Common myeloid progenitor, CD34-positive (primary cell): ENCODE results near the gene FNBP1.

Experiments
- CTCF ChIA-PET: fragments of 350-600 bp; sonication (Branson Sonifier 250); formaldehyde crosslinking; loops from one replicate; lab custom pipeline; 2021; ENCODE audit warnings: antibody characterized with exemption; lab: Charles Lee
- POLR2A ChIA-PET: fragments of 350-600 bp; sonication (Branson Sonifier 250); formaldehyde crosslinking; loops from one replicate; lab custom pipeline; 2021; ENCODE audit warnings: antibody characterized with exemption; lab: Charles Lee
- DNase-seq, 3 donors: peaks; one replicate each; pipeline versions ENCODE4 v3.0.0 to v3.0.0-alpha.2; 2013
- H3K27ac ChIP-seq, 2 experiments: 1 replicate in 1 of 2; 2 replicates in 1 of 2; pipeline ENCODE4 v1.7.0; 2013; ENCODE audit warnings: inconsistent platforms in 2 of 2, low read length in 2 of 2, mild to moderate bottlenecking in 2 of 2, low read depth in 1 of 2, moderate library complexity in 1 of 2; ENCODE audit not compliant: severe bottlenecking in 2 of 2, insufficient read depth in 1 of 2, poor library complexity in 1 of 2
- H3K27me3 ChIP-seq, 5 experiments: replicated peaks in 2 of 5; 1 replicate in 3 of 5; 2 replicates in 2 of 5; pipeline versions ENCODE4 v1.6.1 to v1.7.0; 2013; ENCODE audit warnings: low read length in 4 of 5, mild to moderate bottlenecking in 2 of 5, moderate library complexity in 2 of 5, inconsistent platforms in 1 of 5; ENCODE audit not compliant: insufficient read depth in 5 of 5, control insufficient read depth in 4 of 5
- H3K36me3 ChIP-seq, 4 experiments: 1 replicate in 2 of 4; 2 replicates in 2 of 4; pipeline versions ENCODE4 v1.6.1 to v1.7.0; 2013; ENCODE audit warnings: low read length in 3 of 4, control low read depth in 1 of 4, mild to moderate bottlenecking in 1 of 4; ENCODE audit not compliant: control insufficient read depth in 4 of 4, insufficient read depth in 4 of 4
- H3K4me1 ChIP-seq, 4 experiments: 1 replicate in 3 of 4; 2 replicates in 1 of 4; pipeline versions ENCODE4 v1.6.1 to v1.7.1; 2013; ENCODE audit warnings: low read length in 3 of 4, mild to moderate bottlenecking in 3 of 4, control low read depth in 1 of 4, inconsistent platforms in 1 of 4, moderate library complexity in 1 of 4; ENCODE audit not compliant: control insufficient read depth in 4 of 4, insufficient read depth in 4 of 4; ENCODE audit errors: control extremely low read depth in 1 of 4
- H3K4me3 ChIP-seq, 7 experiments: 1 replicate in 4 of 7; 2 replicates in 3 of 7; pipeline versions ENCODE4 v1.5.1 to v1.7.0; 2013; ENCODE audit warnings: mild to moderate bottlenecking in 7 of 7, low read length in 6 of 7, moderate library complexity in 6 of 7, inconsistent platforms in 2 of 7, low read depth in 2 of 7, control low read depth in 1 of 7; ENCODE audit not compliant: insufficient read depth in 4 of 7, control insufficient read depth in 1 of 7; ENCODE audit errors: extremely low read depth in 1 of 7
- H3K9me3 ChIP-seq, 5 experiments: 1 replicate in 4 of 5; 2 replicates in 1 of 5; pipeline versions ENCODE4 v1.6.1 to v1.7.1; 2013; ENCODE audit warnings: low read length in 4 of 5, mild to moderate bottlenecking in 2 of 5, inconsistent platforms in 1 of 5, low read depth in 1 of 5, moderate library complexity in 1 of 5; ENCODE audit not compliant: control insufficient read depth in 4 of 5, insufficient read depth in 2 of 5; ENCODE audit errors: control extremely low read depth in 1 of 5
- WGBS: methylation state at CpG from one replicate; pipeline ENCODE4 v1.1.5; 2013; ENCODE audit not compliant: insufficient coverage; 5-methylcytosine and 5-hydroxymethylcytosine counted together

The FNBP1 gene

GRCh38 chr9:129907201-129907600 lies 135.8 kb downstream of the FNBP1 start:
- ChIA-PET CTCF (interaction anchor here (0.6 to 1.7 kb wide), 4 partner anchors 9 to 13 kb away, joined by 3 to 4 read pairs (median 3); no protein-coding TSS in a partner anchor), POLR2A (no interaction called here)
- Histone ChIP-seq H3K9me3 (no peaks in the 10 kb centered on the region), H3K36me3 (peaks cover 22 to 78% (median 47%) of the 10 kb centered on the region in 4 experiments), H3K4me3 (no peak overlapping the region), H3K27ac (no peak overlapping the region), H3K27me3 (no peaks in the 10 kb centered on the region), H3K4me1 (peaks cover 0 to 10% (median 5%) of the 10 kb centered on the region in 4 experiments)
- 100% methylated on average over 2 of the region's 4 CpGs for WGBS
- no peak for DNase-seq

- Histone ChIP-seq H3K27me3 (no peaks in the 10 kb centered on the region), H3K9me3 (no peaks in the 10 kb centered on the region), H3K27ac (no peak overlapping the region), H3K4me1 (peaks cover 0 to 9% (median 5%) of the 10 kb centered on the region in 4 experiments), H3K36me3 (peaks cover 26 to 79% (median 52%) of the 10 kb centered on the region in 4 experiments), H3K4me3 (no peak overlapping the region)
- ChIA-PET CTCF (interaction anchor here (1.2 to 1.7 kb wide), 5 partner anchors 8 to 19 kb away, joined by 3 to 4 read pairs (median 3); no protein-coding TSS in a partner anchor), POLR2A (no interaction called here)
- DNase-seq = no peak
- WGBS = 100% methylated on average over 2 of the region's 4 CpGs
Measured at GRCh38 chr9:129906298-129906697, 136.7 kb downstream of the FNBP1 start.

- 100% methylated on average over 3 of the region's 4 CpGs for WGBS
- CTCF ChIA-PET = interaction anchor here (1.3 to 2.1 kb wide), 3 partner anchors 20 to 33 kb away, joined by 3 to 8 read pairs (median 4); no protein-coding TSS in a partner anchor
- H3K9me3 ChIP-seq = no peaks in the 10 kb centered on the region
- no peaks in the 10 kb centered on the region for H3K27me3 ChIP-seq
- DNase-seq = no peak
- H3K4me3 ChIP-seq = no peak overlapping the region
- POLR2A ChIA-PET = no interaction called here
- H3K27ac ChIP-seq = no peak overlapping the region
- H3K36me3 ChIP-seq = peaks cover 30 to 87% (median 61%) of the 10 kb centered on the region in 4 experiments
- H3K4me1 ChIP-seq = no peaks in the 10 kb centered on the region
Measured at GRCh38 chr9:129904734-129905133, 138.3 kb downstream of the FNBP1 start.

DNA sequence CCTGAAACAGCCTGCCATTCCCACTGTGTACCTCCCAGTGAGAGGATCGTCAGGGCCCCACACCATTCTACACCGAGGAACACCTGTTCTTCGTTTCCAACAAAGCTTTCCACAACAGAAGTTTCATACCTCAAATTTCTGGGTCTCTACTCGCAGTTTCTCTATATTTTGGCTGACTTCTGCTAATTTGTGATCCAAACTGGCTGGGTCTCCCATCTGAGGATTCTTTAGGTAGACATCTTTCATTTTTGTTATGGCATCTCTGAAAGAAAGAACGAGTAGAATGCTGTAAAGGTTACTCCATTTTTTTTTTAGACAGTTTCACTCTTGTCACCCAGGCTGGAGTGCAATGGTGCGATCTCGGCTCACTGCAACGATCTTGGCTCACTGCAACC lies 140.3 kb downstream of the FNBP1 start:
- 97% methylated on average over 6 of the region's 8 CpGs for WGBS
- DNase-seq = no peak
- Histone ChIP-seq H3K36me3 (peaks cover 31 to 88% (median 64%) of the 10 kb centered on the region in 4 experiments), H3K4me1 (no peaks in the 10 kb centered on the region), H3K27me3 (no peaks in the 10 kb centered on the region), H3K4me3 (no peak overlapping the region), H3K9me3 (no peaks in the 10 kb centered on the region), H3K27ac (peak overlapping the region in 1 of 2 experiments; percentile 16)
- ChIA-PET CTCF (interaction anchor here (2.1 kb wide), 1 partner anchor 18 kb away, joined by 8 read pairs; no protein-coding TSS in a partner anchor), POLR2A (no interaction called here)

DNA sequence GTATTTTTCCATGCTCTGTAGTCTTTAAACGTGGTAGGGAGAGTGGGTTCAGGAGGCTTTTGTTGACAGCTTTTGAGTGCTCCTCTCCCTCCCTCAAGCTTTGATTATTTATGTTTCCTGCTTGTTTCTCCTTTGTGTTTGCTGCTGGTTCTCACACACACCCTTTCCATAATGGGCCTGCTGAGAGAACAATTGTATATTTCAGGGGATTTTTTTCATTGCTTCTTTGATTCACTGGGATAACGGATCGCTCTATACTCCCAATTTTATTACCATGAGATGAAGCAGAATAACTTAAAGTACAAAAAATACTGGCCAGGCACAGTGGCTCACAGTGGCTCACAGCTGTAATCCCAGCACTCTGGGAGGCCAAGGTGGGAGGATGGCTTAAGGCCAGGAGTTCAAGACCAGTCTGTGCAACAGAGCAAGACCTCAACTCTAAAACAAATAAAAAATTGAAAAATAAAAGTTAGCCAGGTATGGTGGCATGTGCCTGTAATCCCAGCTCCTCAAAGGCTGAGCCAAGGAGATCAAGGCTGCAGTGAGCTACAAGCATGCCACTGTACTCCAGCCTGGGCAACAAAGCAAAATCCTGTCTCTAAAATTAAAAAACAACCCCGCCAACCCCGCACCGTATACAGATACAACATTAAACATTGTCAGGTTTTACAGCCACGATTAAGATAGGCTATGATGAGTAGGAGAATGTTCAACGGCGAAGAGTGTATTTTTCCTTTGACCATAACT lies 140.8 kb downstream of the FNBP1 start:
- Histone ChIP-seq H3K9me3 (no peaks in the 10 kb centered on the region), H3K4me3 (no peak overlapping the region), H3K27ac (no peak overlapping the region), H3K27me3 (no peaks in the 10 kb centered on the region), H3K36me3 (peaks cover 31 to 86% (median 63%) of the 10 kb centered on the region in 4 experiments), H3K4me1 (no peaks in the 10 kb centered on the region)
- POLR2A ChIA-PET = no interaction called here
- no peak for DNase-seq
- CTCF ChIA-PET = interaction anchor here (0.9 kb wide), 1 partner anchor 17 kb away, joined by 3 read pairs; no protein-coding TSS in a partner anchor
- WGBS = 86% methylated on average over 1 of the region's 9 CpGs

DNA sequence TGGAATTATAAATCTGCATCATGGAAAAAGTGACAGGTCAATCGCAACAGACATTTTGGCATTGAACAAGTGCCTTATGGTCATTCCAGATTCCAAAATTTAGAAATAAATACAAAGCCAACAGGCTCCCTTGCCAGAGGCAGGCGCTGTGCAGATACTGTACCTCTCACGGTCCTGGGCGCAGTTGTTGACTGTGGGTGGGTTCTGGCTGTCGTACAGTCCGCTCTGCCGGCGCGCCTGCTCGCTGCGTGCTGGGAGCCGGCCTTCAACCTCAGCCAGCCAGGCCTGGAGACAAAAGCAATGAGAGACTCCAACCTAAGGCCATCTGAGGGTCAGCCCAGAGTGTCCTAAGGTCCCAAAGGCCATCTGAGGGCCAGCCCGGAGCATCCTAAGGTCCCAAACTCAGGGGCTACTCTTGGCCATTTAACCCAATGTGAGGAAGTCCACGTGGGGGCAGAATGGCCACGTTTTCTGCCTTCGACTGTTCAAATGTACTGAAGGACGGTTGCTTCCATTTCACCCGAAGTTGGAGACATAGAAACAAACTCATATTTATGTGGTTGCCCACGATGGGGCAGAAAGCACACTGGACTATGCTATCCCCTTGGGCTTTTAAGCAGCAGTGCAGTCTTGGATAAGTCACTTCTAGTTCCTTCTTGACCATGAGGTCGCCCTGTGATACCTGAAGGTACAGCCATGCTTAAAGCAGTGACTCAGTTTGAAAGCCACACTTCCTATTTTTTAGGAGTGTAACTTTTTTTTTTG lies 142.5 kb downstream of the FNBP1 start:
- ChIA-PET CTCF (no interaction called here), POLR2A (no interaction called here)
- Histone ChIP-seq H3K36me3 (peaks cover 35 to 89% (median 62%) of the 10 kb centered on the region in 4 experiments), H3K9me3 (no peaks in the 10 kb centered on the region), H3K27ac (no peak overlapping the region), H3K4me1 (no peaks in the 10 kb centered on the region), H3K4me3 (no peak overlapping the region), H3K27me3 (no peaks in the 10 kb centered on the region)
- WGBS = 96% methylated on average over 18 of the region's 20 CpGs
- DNase-seq = no peak
